ENCODE results near the gene MARVELD3. TPM values are rescaled to one million over a fixed set of nuclear protein-coding genes. Genes with fewer than 3 reads are reported as not detected.

The MARVELD3 gene
- total RNA-seq, 1 experiment from 2014 or later: 28.6 TPM

DNA sequence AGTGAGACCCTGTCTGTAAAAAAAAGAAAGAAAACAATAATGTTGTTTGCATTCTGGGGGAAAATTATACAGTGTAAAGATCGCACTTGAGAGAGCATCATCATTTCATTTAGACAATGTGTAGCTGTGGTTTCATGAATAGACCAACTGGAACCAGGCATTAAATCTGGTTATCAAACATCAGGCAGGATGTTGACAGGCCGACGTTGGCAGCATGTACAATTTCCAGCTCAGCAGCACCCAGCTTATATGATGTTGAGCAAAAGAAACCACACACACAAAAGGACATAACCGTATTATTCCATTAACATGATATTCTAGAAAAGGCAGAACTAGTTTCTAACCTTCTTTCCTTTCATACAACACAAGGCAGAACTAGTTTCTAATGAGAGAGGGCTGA is 5.8 kb downstream of the MARVELD3 start:
- Histone ChIP-seq H3K36me3 (ENCODE audit: low read depth) (peaks cover 12% of the 10 kb centered on the region; the same call in 1 of the 2 replicates), H3K4me3 (no peak overlapping the region), H2AFZ (no peak overlapping the region), H3K27me3 (ENCODE audit: insufficient read depth, low read depth) (no peaks in the 10 kb centered on the region), H3K27ac (peak overlapping the region; percentile 56), H3K79me2 (ENCODE audit: low read depth) (peaks cover 40% of the 10 kb centered on the region), H3K9me2 (ENCODE audit: insufficient read depth) (no peaks in the 10 kb centered on the region), H3K9me3 (ENCODE audit: insufficient read depth, low read depth) (no peaks in the 10 kb centered on the region), H3K4me1 (replicated peaks; ENCODE audit: insufficient read depth) (peaks cover 35% of the 10 kb centered on the region), H3K4me2 (peak overlapping the region; percentile 45), H3F3A (ENCODE audit: insufficient read depth, low read depth) (peaks cover 37% of the 10 kb centered on the region), H4K20me1 (ENCODE audit: insufficient read depth) (no peaks in the 10 kb centered on the region)
- intact Hi-C loops (cut with micrococcal nuclease; ENCODE audit: unreplicated experiment): no loop called here
- ChIA-PET POLR2A (ENCODE audit: unreplicated experiment) (no interaction called here), CTCF (no interaction called here)
- TF ChIP-seq CTCF (conservative IDR thresholded peaks at IDR 0.05): no peak
- BruUV-seq (replicated peaks): no TSS peak
- no peak for DNase-seq

GRCh38 chr16:71635632-71636031 is 9.6 kb downstream of the MARVELD3 start:
- Histone ChIP-seq H3K36me3 (ENCODE audit: low read depth) (peaks cover 7% of the 10 kb centered on the region; the same call in 1 of the 2 replicates), H2AFZ (no peak overlapping the region), H3K4me1 (replicated peaks; ENCODE audit: insufficient read depth) (peaks cover 13% of the 10 kb centered on the region), H3K9me2 (ENCODE audit: insufficient read depth) (no peaks in the 10 kb centered on the region), H3F3A (ENCODE audit: insufficient read depth, low read depth) (peaks cover 14% of the 10 kb centered on the region), H3K9me3 (ENCODE audit: insufficient read depth, low read depth) (no peaks in the 10 kb centered on the region), H3K79me2 (ENCODE audit: low read depth) (peaks cover 17% of the 10 kb centered on the region), H3K4me2 (no peak overlapping the region), H3K27me3 (ENCODE audit: insufficient read depth, low read depth) (no peaks in the 10 kb centered on the region), H3K4me3 (no peak overlapping the region), H4K20me1 (ENCODE audit: insufficient read depth) (no peaks in the 10 kb centered on the region), H3K27ac (no peak overlapping the region)
- intact Hi-C loops (cut with micrococcal nuclease; ENCODE audit: unreplicated experiment): no loop called here
- DNase-seq: no peak
- POLR2A ChIA-PET (ENCODE audit: unreplicated experiment): no interaction called here
- CTCF ChIA-PET: no interaction called here
- no peak for TF ChIP-seq EZH2 (IDR thresholded peaks at IDR 0.05; ENCODE audit: low read depth)
- no peak for TF ChIP-seq CTCF (conservative IDR thresholded peaks at IDR 0.05)
- no TSS peak for BruUV-seq (replicated peaks)

- CTCF ChIA-PET: no interaction called here
- intact Hi-C loops (cut with micrococcal nuclease; ENCODE audit: unreplicated experiment): no loop called here
Observed at GRCh38 chr16:71637398-71637797, 11.4 kb downstream of the MARVELD3 start.

More at GRCh38 chr16:71637398-71637797, 11.4 kb downstream of the MARVELD3 start:
- Histone ChIP-seq H3K4me1 (replicated peaks; ENCODE audit: insufficient read depth) (no peaks in the 10 kb centered on the region), H4K20me1 (ENCODE audit: insufficient read depth) (no peaks in the 10 kb centered on the region), H3F3A (ENCODE audit: insufficient read depth, low read depth) (no peaks in the 10 kb centered on the region), H2AFZ (no peak overlapping the region), H3K4me2 (no peak overlapping the region), H3K27me3 (ENCODE audit: insufficient read depth, low read depth) (no peaks in the 10 kb centered on the region), H3K4me3 (no peak overlapping the region), H3K9me2 (ENCODE audit: insufficient read depth) (no peaks in the 10 kb centered on the region), H3K36me3 (ENCODE audit: low read depth) (peaks cover 7% of the 10 kb centered on the region; the same call in 1 of the 2 replicates), H3K9me3 (ENCODE audit: insufficient read depth, low read depth) (no peaks in the 10 kb centered on the region), H3K79me2 (ENCODE audit: low read depth) (peaks cover 7% of the 10 kb centered on the region; the same call in 1 of the 2 replicates), H3K27ac (no peak overlapping the region)
- POLR2A ChIA-PET (ENCODE audit: unreplicated experiment): no interaction called here
- TF ChIP-seq CTCF (conservative IDR thresholded peaks at IDR 0.05) (no peak), EZH2 (IDR thresholded peaks at IDR 0.05; ENCODE audit: low read depth) (no peak)
- no peak for DNase-seq
- BruUV-seq (replicated peaks): no TSS peak
